ENCODE data around the gene CREB3L1. TPM values are rescaled to one million over a fixed set of nuclear protein-coding genes. Genes with fewer than 3 reads are reported as not detected.
A peak's percentile ranks its signal among the peaks of the same experiment; 100 is the strongest.

Gene CREB3L1
- total RNA-seq, 1 donor = 33.3 TPM

- TF ChIP-seq CTCF (IDR thresholded peaks at IDR 0.05; ENCODE audit: extremely low read depth, low read depth, low read length) = peak; percentile 89
- H3K79me2 ChIP-seq (ENCODE audit: insufficient read depth, low read length) = peaks cover 45% of the 10 kb centered on the region
- H3K4me3 ChIP-seq (ENCODE audit: insufficient read depth, low read length) = no peak overlapping the region
- DNase-seq (ENCODE audit: insufficient read length, low spot score, missing footprints) = peak; percentile 96
- H3K9me3 ChIP-seq (ENCODE audit: low read depth, low read length) = no peaks in the 10 kb centered on the region
- peaks cover 73% of the 10 kb centered on the region for H3K36me3 ChIP-seq (ENCODE audit: insufficient read depth, low read length)
- no peak overlapping the region for H2AFZ ChIP-seq (ENCODE audit: low read length)
- H3K27me3 ChIP-seq (ENCODE audit: insufficient read depth, low read length) = no peaks in the 10 kb centered on the region
- peaks cover 21% of the 10 kb centered on the region for H3K4me1 ChIP-seq (ENCODE audit: insufficient read depth, low read length)
- peak overlapping the region; percentile 38 for H3K4me2 ChIP-seq (ENCODE audit: insufficient read depth, low read length)
- peaks cover 31% of the 10 kb centered on the region for H4K20me1 ChIP-seq (ENCODE audit: insufficient read depth, low read length)
- H3K27ac ChIP-seq (ENCODE audit: low read depth, low read length) = peak overlapping the region; percentile 56
Measured at GRCh38 chr11:46308631-46309419, 31.4 kb downstream of the CREB3L1 start.

GRCh38 chr11:46309814-46310259 is 32.4 kb downstream of the CREB3L1 start:
- peaks cover 77% of the 10 kb centered on the region for H3K36me3 ChIP-seq (ENCODE audit: insufficient read depth, low read length)
- no peak for TF ChIP-seq CTCF (IDR thresholded peaks at IDR 0.05; ENCODE audit: extremely low read depth, low read depth, low read length)
- no peaks in the 10 kb centered on the region for H3K27me3 ChIP-seq (ENCODE audit: insufficient read depth, low read length)
- no peak for DNase-seq (ENCODE audit: insufficient read length, low spot score, missing footprints)
- H3K4me2 ChIP-seq (ENCODE audit: insufficient read depth, low read length) = no peak overlapping the region
- H4K20me1 ChIP-seq (ENCODE audit: insufficient read depth, low read length) = peaks cover 31% of the 10 kb centered on the region
- H3K4me3 ChIP-seq (ENCODE audit: insufficient read depth, low read length) = no peak overlapping the region
- peaks cover 21% of the 10 kb centered on the region for H3K4me1 ChIP-seq (ENCODE audit: insufficient read depth, low read length)
- no peaks in the 10 kb centered on the region for H3K9me3 ChIP-seq (ENCODE audit: low read depth, low read length)
- peak overlapping the region; percentile 56 for H3K27ac ChIP-seq (ENCODE audit: low read depth, low read length)
- H3K79me2 ChIP-seq (ENCODE audit: insufficient read depth, low read length) = peaks cover 37% of the 10 kb centered on the region
- no peak overlapping the region for H2AFZ ChIP-seq (ENCODE audit: low read length)

- Histone ChIP-seq H4K20me1 (ENCODE audit: insufficient read depth, low read length) (peaks cover 16% of the 10 kb centered on the region), H3K36me3 (ENCODE audit: insufficient read depth, low read length) (peaks cover 96% of the 10 kb centered on the region), H3K27me3 (ENCODE audit: insufficient read depth, low read length) (no peaks in the 10 kb centered on the region), H3K4me3 (ENCODE audit: insufficient read depth, low read length) (no peak overlapping the region), H2AFZ (ENCODE audit: low read length) (no peak overlapping the region), H3K4me2 (ENCODE audit: insufficient read depth, low read length) (no peak overlapping the region), H3K79me2 (ENCODE audit: insufficient read depth, low read length) (peaks cover 7% of the 10 kb centered on the region), H3K27ac (ENCODE audit: low read depth, low read length) (no peak overlapping the region), H3K9me3 (ENCODE audit: low read depth, low read length) (no peaks in the 10 kb centered on the region), H3K4me1 (ENCODE audit: insufficient read depth, low read length) (no peaks in the 10 kb centered on the region)
- DNase-seq (ENCODE audit: insufficient read length, low spot score, missing footprints) = peak; percentile 99
- TF ChIP-seq CTCF (IDR thresholded peaks at IDR 0.05; ENCODE audit: extremely low read depth, low read depth, low read length) = peak; percentile 91
Measured at GRCh38 chr11:46315033-46315738, 37.7 kb downstream of the CREB3L1 start.

All from osteoblast (primary cell).